HEK293T (cell line): Measurements from ENCODE around the gene BCL7B.
"Not testable (repeated sequence)": the region's sequence is repeated elsewhere in the genome, so short reads cannot be mapped to it uniquely, and the experiment has no call there.

Experiments
- CTCF ChIA-PET: fragments of 350-600 bp; formaldehyde crosslinking; extraction: SDS; loops from one replicate; lab custom pipeline; 2021; ENCODE audit warnings: antibody characterized with exemption, inconsistent platforms; lab: Yijun Ruan, JAX
- POLR2A ChIA-PET: fragments of 350-600 bp; formaldehyde crosslinking; extraction: SDS; loops from one replicate; lab custom pipeline; 2020; ENCODE audit warnings: antibody characterized with exemption, inconsistent platforms; lab: Yijun Ruan, JAX
- DNase-seq: peaks from one replicate; pipeline ENCODE4 v3.0.0; 2012; ENCODE audit warnings: mixed read lengths; ENCODE audit errors: extremely low spot score
- ARNT ChIP-seq: fragments of 450-650 bp; IDR thresholded peaks from 2 replicates; pipeline ENCODE4 v1.6.1; 2017; ENCODE audit warnings: mild to moderate bottlenecking
- BHLHE40 ChIP-seq: fragments of 450-650 bp; IDR thresholded peaks from 2 replicates; pipeline ENCODE4 v1.6.1; 2016; ENCODE audit warnings: mild to moderate bottlenecking, moderate library complexity, borderline replicate concordance
- CTBP1 ChIP-seq: fragments of 450-650 bp; IDR thresholded peaks from 2 replicates; pipeline ENCODE4 v1.6.1; 2016; ENCODE audit warnings: borderline replicate concordance
- ELF4 ChIP-seq: fragments of 450-650 bp; IDR thresholded peaks from 2 replicates; pipeline ENCODE4 v1.6.1; 2017; ENCODE audit warnings: antibody characterized with exemption
- FOXA1 ChIP-seq: fragments of 450-650 bp; IDR thresholded peaks from 2 replicates; pipeline ENCODE4 v1.6.1; 2016; ENCODE audit warnings: mild to moderate bottlenecking
- FOXK2 ChIP-seq: fragments of 450-650 bp; IDR thresholded peaks from 2 replicates; pipeline ENCODE4 v1.6.1; 2016; ENCODE audit warnings: mild to moderate bottlenecking
- FOXM1 ChIP-seq: fragments of 450-650 bp; IDR thresholded peaks from 2 replicates; pipeline ENCODE4 v1.6.1; 2017; ENCODE audit warnings: mild to moderate bottlenecking, borderline replicate concordance
- HDGF ChIP-seq: fragments of 450-650 bp; IDR thresholded peaks from 2 replicates; pipeline ENCODE4 v1.6.1; 2017; ENCODE audit warnings: antibody characterized with exemption, borderline replicate concordance
- L3MBTL2 ChIP-seq: fragments of 450-650 bp; conservative IDR thresholded peaks from 2 replicates; pipeline ENCODE4 v1.6.1; 2016; ENCODE audit warnings: mild to moderate bottlenecking
- LEF1 ChIP-seq: fragments of 450-650 bp; IDR thresholded peaks from 2 replicates; pipeline ENCODE4 v1.6.1; 2017; ENCODE audit warnings: mild to moderate bottlenecking, borderline replicate concordance
- NFRKB ChIP-seq: fragments of 450-650 bp; IDR thresholded peaks from 2 replicates; pipeline ENCODE4 v1.6.1; 2016; ENCODE audit warnings: mild to moderate bottlenecking, moderate library complexity
- SP1 ChIP-seq: fragments of 450-650 bp; IDR thresholded peaks from 2 replicates; pipeline ENCODE4 v1.6.1; 2017
- SUZ12 ChIP-seq: fragments of 450-650 bp; IDR thresholded peaks from 2 replicates; pipeline ENCODE4 v1.6.1; 2016; ENCODE audit warnings: mild to moderate bottlenecking
- TARDBP ChIP-seq: fragments of 450-650 bp; IDR thresholded peaks from 2 replicates; pipeline ENCODE4 v1.6.1; 2016
- ZNF384 ChIP-seq: fragments of 450-650 bp; IDR thresholded peaks from 2 replicates; pipeline ENCODE4 v1.6.1; 2016
- TF ChIP-seq, protein P1 (sequence below): fragments of 450-650 bp; IDR thresholded peaks from 2 replicates; pipeline ENCODE4 v1.6.1; 2016

Gene BCL7B

DNA sequence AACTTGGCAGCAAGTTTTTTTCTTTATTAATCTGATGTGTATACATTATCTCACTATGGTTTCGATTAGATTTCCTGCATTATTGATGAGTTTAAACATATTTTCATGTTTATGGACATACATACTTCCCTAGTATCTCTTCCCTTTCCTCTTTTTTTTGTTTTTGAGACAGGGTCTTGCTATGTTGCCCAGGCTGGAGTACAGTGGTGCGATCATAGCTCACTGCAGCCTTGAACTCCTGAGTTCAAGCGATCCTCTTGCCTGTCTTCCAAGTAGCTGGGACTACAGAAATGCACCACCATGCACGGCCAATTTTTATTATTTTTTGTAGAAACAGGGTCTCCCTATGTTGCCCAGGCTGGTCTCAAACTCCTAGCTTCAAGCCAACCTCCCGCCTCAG lies 54.3 kb downstream of the BCL7B start:
- POLR2A ChIA-PET, result no interaction called here
- DNase-seq, result no peak
- TF ChIP-seq FOXA1, result no peak
- TF ChIP-seq L3MBTL2, result no peak
- no peak for TF ChIP-seq HDGF
- TF ChIP-seq NFRKB, result no peak
- no peak for TF ChIP-seq FOXK2
- TF ChIP-seq CTBP1, result no peak
- TF ChIP-seq, protein P1, sequence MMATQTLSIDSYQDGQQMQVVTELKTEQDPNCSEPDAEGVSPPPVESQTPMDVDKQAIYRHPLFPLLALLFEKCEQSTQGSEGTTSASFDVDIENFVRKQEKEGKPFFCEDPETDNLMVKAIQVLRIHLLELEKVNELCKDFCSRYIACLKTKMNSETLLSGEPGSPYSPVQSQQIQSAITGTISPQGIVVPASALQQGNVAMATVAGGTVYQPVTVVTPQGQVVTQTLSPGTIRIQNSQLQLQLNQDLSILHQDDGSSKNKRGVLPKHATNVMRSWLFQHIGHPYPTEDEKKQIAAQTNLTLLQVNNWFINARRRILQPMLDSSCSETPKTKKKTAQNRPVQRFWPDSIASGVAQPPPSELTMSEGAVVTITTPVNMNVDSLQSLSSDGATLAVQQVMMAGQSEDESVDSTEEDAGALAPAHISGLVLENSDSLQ, result no peak
- no peak for TF ChIP-seq BHLHE40
- TF ChIP-seq ARNT, result no peak
- TF ChIP-seq LEF1, result no peak
- no peak for TF ChIP-seq SP1
- no peak for TF ChIP-seq ELF4
- no peak for TF ChIP-seq ZNF384
- no peak for TF ChIP-seq FOXM1
- CTCF ChIA-PET, result no interaction called here

GRCh38 chr7:73496626-73497025 lies 60.9 kb downstream of the BCL7B start:
- TF ChIP-seq FOXA1 (no peak), ZNF384 (no peak), L3MBTL2 (no peak), LEF1 (no peak), FOXK2 (no peak), ELF4 (no peak), TARDBP (no peak), NFRKB (no peak), BHLHE40 (no peak), CTBP1 (no peak), FOXM1 (no peak), ARNT (no peak), HDGF (no peak), SP1 (no peak), SUZ12 (no peak)
- TF ChIP-seq, protein P1, result no peak
- no peak for DNase-seq
- ChIA-PET CTCF (no interaction called here), POLR2A (no interaction called here)

- DNase-seq, POLR2A ChIA-PET, CTCF ChIA-PET: not testable (repeated sequence)
Measured at GRCh38 chr7:73495507-73495906, 62.0 kb downstream of the BCL7B start.

DNA sequence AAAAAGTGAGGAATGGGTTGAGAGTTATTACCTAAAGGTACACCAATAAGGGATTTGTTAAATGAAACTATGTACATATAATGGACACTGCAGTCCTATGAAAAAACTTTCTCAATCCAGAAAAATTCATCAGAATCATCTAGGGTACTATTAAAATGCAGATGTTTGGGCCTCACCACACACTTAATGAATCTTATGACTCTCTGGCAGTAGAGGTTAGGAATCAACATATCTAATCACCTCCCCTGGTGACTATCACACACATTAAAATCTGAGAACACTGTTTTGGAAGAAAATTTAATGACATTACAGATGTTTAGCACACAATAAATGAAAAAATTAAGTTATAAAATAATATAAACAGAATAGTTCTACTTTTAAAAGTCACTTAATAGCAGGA lies 67.5 kb downstream of the BCL7B start:
- CTCF ChIA-PET, result no interaction called here
- TF ChIP-seq ARNT (no peak), SUZ12 (no peak), NFRKB (no peak), FOXK2 (no peak), TARDBP (no peak), LEF1 (no peak), ELF4 (no peak)
- DNase-seq, result no peak
- POLR2A ChIA-PET, result no interaction called here

GRCh38 chr7:73487486-73487885 lies 70.0 kb downstream of the BCL7B start:
- CTCF ChIA-PET, result no interaction called here
- TF ChIP-seq NFRKB (no peak), BHLHE40 (no peak), LEF1 (no peak), SUZ12 (no peak), ARNT (no peak), L3MBTL2 (no peak), ELF4 (no peak), FOXA1 (no peak), FOXK2 (no peak), FOXM1 (no peak), CTBP1 (no peak), ZNF384 (no peak), HDGF (no peak), TARDBP (no peak), SP1 (no peak)
- TF ChIP-seq, protein P1, result no peak
- POLR2A ChIA-PET, result no interaction called here
- DNase-seq, result no peak
